Activated naive CD8-positive, alpha-beta T cell treated with anti-CD3 and anti-CD28 coated beads, Interleukin-2, amount 50 U/mL, for 24 hours (primary cell): Measurements from ENCODE around the gene OLFM3.

ENCODE experiments used
- ATAC-seq: fragments of 150-1000 bp; cut with Tn5 transposase; one replicate; pipeline ENCODE4 v1.10.0; 2021
- DNase-seq: peaks from one replicate; pipeline ENCODE4 v3.0.0; 2021
- H3K27ac Mint-ChIP-seq: one replicate; pipeline ENCODE4 v1.8.0; 2021; ENCODE audit warnings: mild to moderate bottlenecking, mixed read lengths
- H3K27me3 Mint-ChIP-seq: one replicate; pipeline ENCODE4 v1.8.0; 2021; ENCODE audit warnings: mixed read lengths
- H3K36me3 Mint-ChIP-seq: one replicate; pipeline ENCODE4 v1.8.0; 2021; ENCODE audit warnings: low read depth, mixed read lengths
- H3K4me1 Mint-ChIP-seq: one replicate; pipeline ENCODE4 v1.8.0; 2021; ENCODE audit warnings: mixed read lengths
- H3K4me3 Mint-ChIP-seq: one replicate; pipeline ENCODE4 v1.8.0; 2021; ENCODE audit warnings: mild to moderate bottlenecking, moderate library complexity, mixed read lengths
- H3K9me3 Mint-ChIP-seq: one replicate; pipeline ENCODE4 v1.8.0; 2021; ENCODE audit warnings: mixed read lengths

The OLFM3 gene

DNA sequence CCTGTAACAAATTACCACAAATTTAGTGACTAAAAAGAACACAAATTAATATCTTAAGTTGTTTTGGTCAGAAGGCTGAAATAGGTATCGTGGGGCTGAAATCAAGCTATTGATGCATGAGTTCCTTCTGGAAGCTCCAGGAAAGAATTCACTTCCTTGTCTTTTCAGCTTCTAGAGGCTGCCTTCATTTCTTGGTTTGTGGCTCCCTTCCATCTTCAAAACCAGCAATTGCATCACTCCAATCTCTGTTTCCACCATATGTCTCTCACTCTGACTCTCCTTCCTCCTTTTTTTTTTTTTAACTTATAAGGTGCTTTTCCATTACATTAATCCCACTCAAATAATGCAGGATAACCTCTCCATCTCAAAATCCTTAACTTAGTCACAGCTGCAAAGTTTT lies 78.4 kb downstream of the OLFM3 start:
- H3K9me3 Mint-ChIP-seq: no peaks in the 10 kb centered on the region
- no peaks in the 10 kb centered on the region for H3K36me3 Mint-ChIP-seq
- H3K27ac Mint-ChIP-seq: no peak overlapping the region
- ATAC-seq: no peak
- H3K4me1 Mint-ChIP-seq: no peaks in the 10 kb centered on the region
- DNase-seq: no peak
- no peak overlapping the region for H3K4me3 Mint-ChIP-seq
- no peaks in the 10 kb centered on the region for H3K27me3 Mint-ChIP-seq

GRCh38 chr1:101915597-101915996 lies 81.1 kb downstream of the OLFM3 start:
- DNase-seq (no peak), ATAC-seq (no peak)
- no peaks in the 10 kb centered on the region for H3K4me1 Mint-ChIP-seq
- no peaks in the 10 kb centered on the region for H3K36me3 Mint-ChIP-seq
- H3K27ac Mint-ChIP-seq: no peak overlapping the region
- no peaks in the 10 kb centered on the region for H3K27me3 Mint-ChIP-seq
- H3K4me3 Mint-ChIP-seq: no peak overlapping the region
- no peaks in the 10 kb centered on the region for H3K9me3 Mint-ChIP-seq

- no peak for ATAC-seq
- Mint-ChIP-seq H3K9me3 (no peaks in the 10 kb centered on the region), H3K27ac (no peak overlapping the region), H3K4me3 (no peak overlapping the region), H3K36me3 (no peaks in the 10 kb centered on the region), H3K27me3 (no peaks in the 10 kb centered on the region), H3K4me1 (no peaks in the 10 kb centered on the region)
- no peak for DNase-seq
Measured at GRCh38 chr1:101914473-101915242, 82.1 kb downstream of the OLFM3 start.

DNA sequence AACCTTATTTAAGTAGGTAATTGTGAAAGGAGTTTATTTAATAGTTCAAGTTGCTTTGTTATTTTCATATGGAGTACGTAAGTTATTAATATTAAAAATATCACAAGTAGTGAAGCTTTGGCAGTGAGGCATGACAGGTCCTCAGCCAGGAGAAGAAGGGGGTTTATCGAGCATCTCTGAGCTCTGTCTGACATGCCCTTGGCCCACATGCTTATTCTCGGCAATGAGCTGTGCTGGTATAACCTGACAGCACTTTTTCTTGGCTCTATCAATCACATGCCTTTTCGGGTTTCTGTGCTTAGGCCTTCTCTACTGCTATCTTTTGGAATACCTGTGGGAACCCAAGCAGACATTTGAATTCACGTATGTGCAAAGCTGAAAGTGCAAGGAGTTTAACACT lies 84.8 kb downstream of the OLFM3 start:
- H3K9me3 Mint-ChIP-seq: no peaks in the 10 kb centered on the region
- H3K27ac Mint-ChIP-seq: no peak overlapping the region
- no peak overlapping the region for H3K4me3 Mint-ChIP-seq
- DNase-seq: no peak
- no peak for ATAC-seq
- H3K4me1 Mint-ChIP-seq: no peaks in the 10 kb centered on the region
- H3K27me3 Mint-ChIP-seq: no peaks in the 10 kb centered on the region
- no peaks in the 10 kb centered on the region for H3K36me3 Mint-ChIP-seq

DNA sequence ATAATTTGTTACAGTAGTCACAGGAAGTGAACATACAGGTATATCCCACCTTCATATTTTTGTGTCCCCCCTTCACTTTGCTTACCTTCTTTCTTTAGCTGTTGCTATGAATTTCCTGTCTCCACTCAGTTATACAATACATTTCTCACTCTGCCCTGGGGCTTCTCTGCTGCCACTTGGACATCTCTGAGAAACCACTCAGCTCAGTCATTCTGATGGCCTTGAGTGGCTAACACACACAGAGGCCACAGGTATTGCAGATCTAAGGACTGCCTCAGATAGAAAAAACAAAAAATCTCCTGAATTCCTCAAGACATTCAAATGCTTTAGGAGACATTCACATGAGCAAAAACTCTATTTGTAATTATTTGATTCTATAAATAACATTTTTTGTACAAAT lies 87.7 kb downstream of the OLFM3 start:
- Mint-ChIP-seq H3K36me3 (no peaks in the 10 kb centered on the region), H3K27me3 (no peaks in the 10 kb centered on the region), H3K4me3 (no peak overlapping the region), H3K4me1 (no peaks in the 10 kb centered on the region), H3K9me3 (no peaks in the 10 kb centered on the region), H3K27ac (no peak overlapping the region)
- ATAC-seq (no peak), DNase-seq (no peak)

DNA sequence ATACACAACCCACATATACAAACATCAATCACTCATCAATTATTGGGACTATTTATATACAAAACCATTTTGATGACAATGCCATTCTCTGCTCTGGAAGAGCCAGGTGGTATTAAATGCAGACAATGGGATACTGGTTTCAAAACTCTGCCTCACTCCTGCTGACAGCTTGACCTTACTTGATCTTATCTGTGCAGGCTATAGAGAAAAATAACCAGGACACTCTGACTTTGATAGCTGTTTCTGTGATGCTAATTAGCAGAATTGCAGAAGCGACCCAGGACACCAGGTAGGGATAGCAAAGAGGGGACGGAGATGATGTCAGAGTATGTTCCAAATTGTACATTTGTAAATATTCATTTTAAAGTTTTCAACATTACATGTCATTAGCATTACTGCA lies 89.5 kb downstream of the OLFM3 start:
- Mint-ChIP-seq H3K4me3 (no peak overlapping the region), H3K9me3 (no peaks in the 10 kb centered on the region), H3K4me1 (no peaks in the 10 kb centered on the region), H3K27ac (no peak overlapping the region), H3K27me3 (no peaks in the 10 kb centered on the region), H3K36me3 (no peaks in the 10 kb centered on the region)
- no peak for ATAC-seq
- no peak for DNase-seq

- ATAC-seq (no peak), DNase-seq (no peak)
- no peaks in the 10 kb centered on the region for H3K27me3 Mint-ChIP-seq
- H3K9me3 Mint-ChIP-seq: no peaks in the 10 kb centered on the region
- H3K4me1 Mint-ChIP-seq: no peaks in the 10 kb centered on the region
- H3K4me3 Mint-ChIP-seq: no peak overlapping the region
- no peak overlapping the region for H3K27ac Mint-ChIP-seq
- no peaks in the 10 kb centered on the region for H3K36me3 Mint-ChIP-seq
Measured at GRCh38 chr1:101905283-101905835, 91.4 kb downstream of the OLFM3 start.

DNA sequence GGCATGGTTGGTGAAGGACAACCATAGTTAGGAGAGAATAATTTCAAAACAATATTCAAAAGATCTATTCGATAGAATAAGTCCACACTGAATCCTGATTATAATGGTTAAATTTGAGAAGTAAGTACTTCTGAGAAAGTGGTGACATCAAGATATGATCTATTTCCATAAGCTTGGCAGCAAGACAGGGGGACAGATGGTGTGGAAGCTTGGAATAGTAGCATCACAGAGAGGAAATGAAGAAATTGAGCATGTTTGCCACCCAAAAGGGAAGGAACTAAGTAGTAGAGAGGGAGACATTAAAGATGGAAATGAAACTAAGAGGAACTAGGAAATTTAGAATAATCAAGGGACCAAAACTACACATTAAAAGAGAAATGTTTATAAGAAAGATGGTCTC lies 94.5 kb downstream of the OLFM3 start:
- H3K9me3 Mint-ChIP-seq: peaks cover 4% of the 10 kb centered on the region

DNA sequence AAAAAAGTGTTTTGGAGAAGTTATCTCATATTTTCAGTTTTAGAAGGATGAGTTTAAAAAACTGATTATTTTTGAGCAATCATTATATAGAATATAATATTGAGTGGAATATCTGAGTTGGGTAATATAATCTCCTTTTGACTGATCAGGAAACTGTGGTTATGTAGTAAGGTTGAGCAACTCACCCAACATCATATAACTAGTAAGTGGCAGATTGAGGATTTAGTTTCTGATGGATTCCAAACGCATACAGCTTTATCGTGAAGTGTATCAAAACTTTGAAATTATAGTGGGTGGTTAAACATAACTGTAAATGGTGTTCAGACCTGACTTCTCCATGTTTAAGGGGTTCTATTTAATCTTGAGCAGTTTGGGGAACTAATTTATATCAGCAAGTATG lies 98.6 kb downstream of the OLFM3 start:
- Mint-ChIP-seq H3K4me1 (no peaks in the 10 kb centered on the region), H3K4me3 (no peak overlapping the region), H3K27me3 (no peaks in the 10 kb centered on the region), H3K27ac (no peak overlapping the region), H3K36me3 (no peaks in the 10 kb centered on the region), H3K9me3 (peaks cover 8% of the 10 kb centered on the region)
- no peak for DNase-seq
- ATAC-seq: no peak

More for the DNA sequence above, 94.5 kb downstream of the OLFM3 start:
- Mint-ChIP-seq H3K36me3 (no peaks in the 10 kb centered on the region), H3K4me1 (no peaks in the 10 kb centered on the region), H3K27ac (no peak overlapping the region), H3K27me3 (no peaks in the 10 kb centered on the region), H3K4me3 (no peak overlapping the region)
- no peak for ATAC-seq
- no peak for DNase-seq

DNA sequence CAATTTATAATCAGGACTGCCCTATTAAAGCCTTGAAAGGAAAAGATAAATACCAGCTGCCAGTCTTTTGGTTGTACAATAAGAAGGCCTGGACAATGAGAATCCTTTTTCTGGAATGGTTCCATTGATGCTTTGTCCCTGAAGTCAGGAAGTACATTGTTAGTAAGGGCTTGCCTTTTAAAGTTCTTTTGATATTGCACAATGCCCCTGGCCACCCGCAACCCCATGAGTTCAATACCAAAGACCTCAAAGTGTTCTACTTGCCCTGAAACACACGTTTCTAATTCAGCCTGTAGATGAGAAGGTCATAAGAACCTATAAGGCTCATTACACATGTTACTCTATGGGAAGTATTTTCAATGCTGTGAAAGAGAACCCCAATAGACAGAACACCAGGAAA lies 112.1 kb downstream of the OLFM3 start:
- H3K9me3 Mint-ChIP-seq: no peaks in the 10 kb centered on the region
- no peaks in the 10 kb centered on the region for H3K27me3 Mint-ChIP-seq
- no peaks in the 10 kb centered on the region for H3K4me1 Mint-ChIP-seq
- no peak overlapping the region for H3K27ac Mint-ChIP-seq
- H3K4me3 Mint-ChIP-seq: no peak overlapping the region
- no peak for DNase-seq
- H3K36me3 Mint-ChIP-seq: no peaks in the 10 kb centered on the region
- ATAC-seq: no peak

DNA sequence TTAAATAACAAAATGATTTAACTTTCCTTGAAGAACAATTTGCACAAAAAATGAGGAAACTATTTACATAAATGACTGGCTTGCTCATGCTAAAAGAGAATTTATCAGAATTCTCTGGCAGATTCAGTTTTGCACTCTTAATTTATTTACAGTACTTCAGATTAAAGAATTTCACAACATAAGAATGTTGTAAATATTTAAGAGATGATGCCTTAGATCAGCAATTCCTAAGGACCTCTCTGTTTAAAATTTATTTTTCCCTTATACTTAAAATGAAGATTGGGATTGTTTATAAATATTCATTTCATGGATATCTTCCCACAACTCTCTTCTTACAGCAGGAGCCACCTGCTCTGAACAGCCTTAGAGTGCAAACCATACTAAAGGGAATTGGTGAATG lies 120.8 kb downstream of the OLFM3 start:
- Mint-ChIP-seq H3K4me1 (no peaks in the 10 kb centered on the region), H3K27ac (no peak overlapping the region), H3K9me3 (no peaks in the 10 kb centered on the region), H3K36me3 (no peaks in the 10 kb centered on the region), H3K27me3 (no peaks in the 10 kb centered on the region), H3K4me3 (no peak overlapping the region)
- no peak for DNase-seq
- ATAC-seq: no peak

DNA sequence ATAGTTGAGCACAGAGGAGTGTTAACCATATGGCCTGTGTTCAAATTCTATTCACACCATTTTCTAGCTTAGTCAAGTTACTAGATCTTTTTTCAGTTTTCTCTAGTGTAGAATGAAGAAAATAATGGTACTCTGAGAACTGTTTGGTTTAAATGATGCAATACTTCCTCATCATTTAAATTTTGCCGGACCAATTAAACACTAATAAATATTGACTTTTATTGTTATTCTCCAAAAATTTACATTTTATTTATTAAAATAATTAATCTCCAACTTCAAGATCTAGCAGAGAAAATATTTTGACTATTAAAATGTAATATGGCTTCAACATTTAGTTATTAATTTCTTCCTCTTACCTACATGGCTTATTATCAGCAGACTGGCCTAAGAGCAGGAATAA lies 123.1 kb downstream of the OLFM3 start:
- DNase-seq (no peak), ATAC-seq (no peak)
- no peak overlapping the region for H3K27ac Mint-ChIP-seq
- H3K4me1 Mint-ChIP-seq: no peaks in the 10 kb centered on the region
- H3K36me3 Mint-ChIP-seq: no peaks in the 10 kb centered on the region
- H3K27me3 Mint-ChIP-seq: no peaks in the 10 kb centered on the region
- H3K4me3 Mint-ChIP-seq: no peak overlapping the region
- no peaks in the 10 kb centered on the region for H3K9me3 Mint-ChIP-seq

- peaks cover 3% of the 10 kb centered on the region for H3K27me3 Mint-ChIP-seq
- no peak overlapping the region for H3K27ac Mint-ChIP-seq
- H3K9me3 Mint-ChIP-seq: peaks cover 4% of the 10 kb centered on the region
- H3K4me1 Mint-ChIP-seq: no peaks in the 10 kb centered on the region
- no peak for DNase-seq
- no peak for ATAC-seq
- no peaks in the 10 kb centered on the region for H3K36me3 Mint-ChIP-seq
- H3K4me3 Mint-ChIP-seq: no peak overlapping the region
Measured at GRCh38 chr1:101859941-101860340, 136.8 kb downstream of the OLFM3 start.

DNA sequence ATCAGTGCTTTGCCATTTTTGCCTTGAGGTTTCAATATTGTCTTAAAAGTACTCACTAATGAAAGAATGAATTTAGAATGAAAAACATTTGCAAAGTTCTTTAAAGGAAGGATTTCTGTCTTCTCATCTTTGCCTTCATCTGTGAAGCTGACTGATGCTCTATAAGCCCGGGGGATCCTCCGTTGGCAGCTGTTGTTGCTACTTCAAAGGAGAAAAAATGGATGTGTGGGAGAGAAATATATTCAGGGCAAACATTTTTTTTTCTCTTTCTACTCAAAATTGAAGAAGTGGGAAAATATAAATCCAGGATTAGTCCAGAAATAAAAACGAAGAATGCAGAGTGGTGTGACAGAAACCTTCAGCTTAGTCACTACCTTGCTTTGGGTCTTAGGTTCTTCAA lies 142.5 kb downstream of the OLFM3 start:
- no peak for DNase-seq

GRCh38 chr1:101852936-101853335 lies 143.8 kb downstream of the OLFM3 start:
- Mint-ChIP-seq H3K36me3 (no peaks in the 10 kb centered on the region), H3K27me3 (peaks cover 2% of the 10 kb centered on the region), H3K4me1 (no peaks in the 10 kb centered on the region), H3K9me3 (no peaks in the 10 kb centered on the region), H3K27ac (no peak overlapping the region), H3K4me3 (no peak overlapping the region)
- DNase-seq (no peak), ATAC-seq (no peak)

More for the DNA sequence above, 142.5 kb downstream of the OLFM3 start:
- Mint-ChIP-seq H3K9me3 (no peaks in the 10 kb centered on the region), H3K4me3 (no peak overlapping the region), H3K4me1 (no peaks in the 10 kb centered on the region), H3K27me3 (peaks cover 2% of the 10 kb centered on the region), H3K36me3 (no peaks in the 10 kb centered on the region), H3K27ac (no peak overlapping the region)
- ATAC-seq: no peak

DNA sequence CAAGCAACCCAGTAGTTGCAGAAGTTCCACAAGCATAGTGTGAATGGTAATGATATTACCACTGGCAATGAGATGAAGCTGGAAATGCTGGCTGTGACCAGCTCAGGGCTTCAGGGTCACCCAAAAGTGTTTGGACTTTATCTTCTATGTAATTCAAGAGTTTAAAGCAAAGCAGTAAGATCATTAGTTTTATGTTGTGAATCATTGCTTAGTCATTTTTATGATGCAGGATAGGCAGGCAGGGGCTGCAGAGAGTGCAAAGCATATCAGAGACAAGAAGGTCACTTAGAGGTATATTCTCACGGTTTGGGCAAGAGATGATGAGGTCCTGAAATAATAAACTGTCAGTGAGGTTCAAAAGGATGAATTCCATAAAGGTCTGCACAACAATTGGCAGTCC lies 147.4 kb downstream of the OLFM3 start:
- Mint-ChIP-seq H3K36me3 (no peaks in the 10 kb centered on the region), H3K4me1 (no peaks in the 10 kb centered on the region), H3K27me3 (peaks cover 2% of the 10 kb centered on the region), H3K4me3 (no peak overlapping the region), H3K27ac (no peak overlapping the region), H3K9me3 (no peaks in the 10 kb centered on the region)
- ATAC-seq (no peak), DNase-seq (no peak)
